ENCODE data around the gene CDHR2.

CDHR2 gene

GRCh38 chr5:176640616-176641015, 91.5 kb downstream of the CDHR2 start:
- DNase-seq (ENCODE audit: low read depth): no peak

GRCh38 chr5:176642675-176643490, 93.7 kb downstream of the CDHR2 start:
- no peak for DNase-seq (ENCODE audit: low read depth)

- DNase-seq (ENCODE audit: low read depth): no peak
Measured at GRCh38 chr5:176643491-176644219, 94.5 kb downstream of the CDHR2 start.

- DNase-seq (ENCODE audit: low read depth): no peak
Measured at GRCh38 chr5:176644294-176644693, 95.2 kb downstream of the CDHR2 start.

- no peak for DNase-seq (ENCODE audit: low read depth)
Measured at GRCh38 chr5:176644878-176645670, 95.9 kb downstream of the CDHR2 start.

Data from activated T-helper 1 cell treated with Interleukin-2 at 50 U/mL for 16 hours (primary cell).